ENCODE data around the gene PTPN18.
A peak's percentile ranks its signal among the peaks of the same experiment; 100 is the strongest.

Gene PTPN18

DNA sequence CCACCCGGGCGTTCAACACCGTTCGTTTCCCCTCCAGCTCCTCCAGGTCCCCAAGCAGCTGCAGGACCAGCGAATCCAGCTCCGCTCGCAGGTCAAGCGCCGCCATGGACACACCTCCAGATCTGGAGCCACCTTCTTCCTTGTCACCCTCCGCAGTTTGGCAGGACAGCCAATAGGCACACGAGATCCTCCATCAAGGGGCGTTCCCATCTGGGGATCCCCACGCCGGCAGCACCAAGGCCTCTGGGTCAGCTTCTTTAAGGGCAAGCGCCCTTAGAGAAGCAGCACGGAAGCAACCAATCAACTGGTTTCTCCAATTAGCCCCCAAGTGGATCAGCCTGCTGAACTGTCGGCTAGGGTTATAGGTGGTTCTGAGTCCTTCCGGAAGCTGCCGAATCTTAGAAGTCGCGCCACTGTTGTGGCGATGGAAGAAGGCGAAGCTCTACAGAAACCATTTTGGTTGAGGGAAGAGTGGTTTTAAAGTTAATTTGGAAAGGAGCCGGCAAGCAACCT is 13.8 kb upstream of the PTPN18 start:
- Histone ChIP-seq H3K36me3 (ENCODE audit: control insufficient read depth, insufficient read depth, low read length) (peaks cover 25% of the 10 kb centered on the region), H3K4me3 (replicated peaks; ENCODE audit: low read depth, low read length) (peak overlapping the region; percentile 79), H3K27me3 (replicated peaks; ENCODE audit: control insufficient read depth, insufficient read depth, low read length) (no peaks in the 10 kb centered on the region)
- peak; percentile 89 for DNase-seq (ENCODE audit: extremely low read depth, insufficient read length)
- TF ChIP-seq, protein P1, sequence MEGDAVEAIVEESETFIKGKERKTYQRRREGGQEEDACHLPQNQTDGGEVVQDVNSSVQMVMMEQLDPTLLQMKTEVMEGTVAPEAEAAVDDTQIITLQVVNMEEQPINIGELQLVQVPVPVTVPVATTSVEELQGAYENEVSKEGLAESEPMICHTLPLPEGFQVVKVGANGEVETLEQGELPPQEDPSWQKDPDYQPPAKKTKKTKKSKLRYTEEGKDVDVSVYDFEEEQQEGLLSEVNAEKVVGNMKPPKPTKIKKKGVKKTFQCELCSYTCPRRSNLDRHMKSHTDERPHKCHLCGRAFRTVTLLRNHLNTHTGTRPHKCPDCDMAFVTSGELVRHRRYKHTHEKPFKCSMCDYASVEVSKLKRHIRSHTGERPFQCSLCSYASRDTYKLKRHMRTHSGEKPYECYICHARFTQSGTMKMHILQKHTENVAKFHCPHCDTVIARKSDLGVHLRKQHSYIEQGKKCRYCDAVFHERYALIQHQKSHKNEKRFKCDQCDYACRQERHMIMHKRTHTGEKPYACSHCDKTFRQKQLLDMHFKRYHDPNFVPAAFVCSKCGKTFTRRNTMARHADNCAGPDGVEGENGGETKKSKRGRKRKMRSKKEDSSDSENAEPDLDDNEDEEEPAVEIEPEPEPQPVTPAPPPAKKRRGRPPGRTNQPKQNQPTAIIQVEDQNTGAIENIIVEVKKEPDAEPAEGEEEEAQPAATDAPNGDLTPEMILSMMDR (IDR thresholded peaks at IDR 0.05; ENCODE audit: insufficient read depth, low read length, poor library complexity, severe bottlenecking): no peak

DNA sequence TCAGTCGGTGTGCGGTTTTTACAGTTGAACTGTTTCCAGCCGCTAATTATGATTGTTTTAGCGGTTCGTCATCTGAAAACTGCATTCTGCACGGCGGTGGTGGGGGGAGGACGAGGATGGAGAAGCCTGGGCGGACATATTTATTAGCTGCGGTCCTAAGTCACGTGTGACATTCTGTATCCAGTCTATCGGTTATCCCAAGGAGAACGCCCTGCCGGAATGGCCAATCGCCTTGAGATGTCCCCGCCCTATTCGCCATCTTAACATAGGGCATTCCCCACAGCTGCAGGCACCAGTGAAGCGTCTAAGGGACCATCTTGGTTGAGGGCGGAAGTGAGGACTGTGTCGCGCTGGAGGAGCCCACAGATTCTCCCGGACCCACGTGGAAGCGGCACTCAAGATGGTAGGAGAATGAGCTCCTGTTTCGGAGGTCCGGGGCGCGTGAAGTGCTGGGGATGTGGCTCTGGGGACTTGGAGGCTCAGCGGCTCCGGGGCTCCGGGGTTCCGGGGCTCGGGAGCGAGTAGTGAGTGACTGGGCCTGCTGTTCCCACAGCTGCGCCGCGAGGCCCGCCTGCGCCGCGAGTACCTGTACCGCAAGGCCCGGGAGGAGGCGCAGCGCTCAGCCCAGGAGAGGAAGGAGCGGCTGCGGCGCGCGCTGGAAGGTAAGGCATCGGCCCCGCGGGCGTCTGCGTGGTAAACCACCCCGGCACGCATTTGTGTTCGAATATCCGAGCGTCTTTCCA is 13.2 kb upstream of the PTPN18 start, which contains the start of gene IMP4:
IMP4 (plus strand) TSS at position 365 of the 743 bp plus-strand sequence; CDS start at position 401, 36 bp downstream.
- Histone ChIP-seq H3K4me3 (replicated peaks; ENCODE audit: low read depth, low read length) (peak within 1 kb of the TSS; percentile 79), H3K27me3 (replicated peaks; ENCODE audit: control insufficient read depth, insufficient read depth, low read length) (no peaks in the 10 kb centered on the region), H3K36me3 (ENCODE audit: control insufficient read depth, insufficient read depth, low read length) (peaks cover 25% of the 10 kb centered on the region)
- TF ChIP-seq, protein P1 (IDR thresholded peaks at IDR 0.05; ENCODE audit: insufficient read depth, low read length, poor library complexity, severe bottlenecking): peak; percentile 48
- DNase-seq (ENCODE audit: extremely low read depth, insufficient read length): peak; percentile 94

DNA sequence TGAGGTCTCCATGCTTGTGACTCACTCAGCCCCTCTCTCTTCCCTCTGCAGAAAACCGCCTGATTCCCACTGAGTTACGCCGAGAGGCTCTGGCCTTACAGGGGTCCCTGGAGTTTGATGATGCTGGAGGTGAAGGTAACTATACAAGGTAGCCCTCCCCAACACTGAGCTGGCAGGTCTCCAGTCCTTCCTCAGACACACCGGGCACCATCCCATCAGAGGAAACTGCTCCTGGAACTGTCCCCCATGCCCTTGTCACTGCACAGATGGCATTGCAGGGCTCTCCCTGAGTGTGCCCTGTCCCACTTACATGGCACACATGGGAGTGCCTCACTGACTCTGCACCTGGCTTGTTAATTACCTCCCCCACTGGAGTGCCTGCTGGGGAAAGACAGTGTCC is 11.3 kb upstream of the PTPN18 start:
- Histone ChIP-seq H3K4me3 (replicated peaks; ENCODE audit: low read depth, low read length) (no peak overlapping the region), H3K36me3 (ENCODE audit: control insufficient read depth, insufficient read depth, low read length) (peaks cover 21% of the 10 kb centered on the region), H3K27me3 (replicated peaks; ENCODE audit: control insufficient read depth, insufficient read depth, low read length) (no peaks in the 10 kb centered on the region)
- no peak for DNase-seq (ENCODE audit: extremely low read depth, insufficient read length)
- TF ChIP-seq, protein P1 (IDR thresholded peaks at IDR 0.05; ENCODE audit: insufficient read depth, low read length, poor library complexity, severe bottlenecking): no peak

DNA sequence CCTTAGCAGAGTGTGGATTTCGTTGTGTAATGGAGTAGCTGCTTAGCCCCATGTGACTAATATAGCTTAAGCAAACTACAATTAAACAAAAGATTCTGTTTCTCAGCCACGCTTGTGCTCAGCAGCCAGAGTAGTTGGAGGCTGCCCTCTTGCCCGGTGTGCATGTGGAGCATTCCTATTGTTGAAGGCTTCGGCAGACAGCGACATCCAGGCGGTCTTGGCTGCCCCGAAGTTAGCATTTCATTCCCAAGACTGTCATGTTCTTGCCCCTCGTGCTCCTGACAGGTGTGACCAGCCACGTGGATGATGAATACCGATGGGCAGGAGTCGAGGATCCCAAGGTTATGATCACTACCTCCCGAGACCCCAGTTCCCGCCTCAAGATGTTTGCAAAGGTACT is 10.8 kb upstream of the PTPN18 start:
- Histone ChIP-seq H3K27me3 (replicated peaks; ENCODE audit: control insufficient read depth, insufficient read depth, low read length) (no peaks in the 10 kb centered on the region), H3K36me3 (ENCODE audit: control insufficient read depth, insufficient read depth, low read length) (peaks cover 21% of the 10 kb centered on the region), H3K4me3 (replicated peaks; ENCODE audit: low read depth, low read length) (no peak overlapping the region)
- TF ChIP-seq, protein P1 (IDR thresholded peaks at IDR 0.05; ENCODE audit: insufficient read depth, low read length, poor library complexity, severe bottlenecking): no peak
- DNase-seq (ENCODE audit: extremely low read depth, insufficient read length): no peak

DNA sequence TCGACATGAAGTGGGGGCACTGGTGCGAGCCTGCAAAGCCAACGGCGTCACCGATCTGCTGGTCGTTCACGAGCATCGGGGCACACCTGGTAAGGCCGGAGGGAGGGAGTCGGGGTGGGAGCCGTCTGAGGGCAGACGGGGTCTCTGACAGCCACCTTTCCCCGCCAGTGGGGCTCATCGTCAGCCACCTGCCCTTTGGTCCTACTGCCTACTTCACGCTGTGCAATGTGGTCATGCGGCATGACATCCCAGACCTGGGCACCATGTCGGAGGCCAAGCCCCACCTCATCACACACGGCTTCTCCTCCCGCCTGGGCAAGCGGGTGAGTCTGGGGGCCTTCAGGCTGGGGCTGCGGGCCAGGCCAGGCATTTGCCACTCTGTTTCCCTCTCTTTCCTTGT is 10.2 kb upstream of the PTPN18 start:
- DNase-seq (ENCODE audit: extremely low read depth, insufficient read length): no peak
- TF ChIP-seq, protein P1 (IDR thresholded peaks at IDR 0.05; ENCODE audit: insufficient read depth, low read length, poor library complexity, severe bottlenecking): no peak
- Histone ChIP-seq H3K27me3 (replicated peaks; ENCODE audit: control insufficient read depth, insufficient read depth, low read length) (no peaks in the 10 kb centered on the region), H3K36me3 (ENCODE audit: control insufficient read depth, insufficient read depth, low read length) (peaks cover 21% of the 10 kb centered on the region), H3K4me3 (replicated peaks; ENCODE audit: low read depth, low read length) (no peak overlapping the region)
